ENCODE measurements around the gene EXOSC3. TPM values are rescaled to one million over a fixed set of nuclear protein-coding genes. Genes with fewer than 3 reads are reported as not detected.
"Not testable (repeated sequence)": the region's sequence is repeated elsewhere in the genome, so short reads cannot be mapped to it uniquely, and the experiment has no call there.

Gene EXOSC3
- total RNA-seq, 1 experiment from 2014 or later = 20.1 TPM

DNA sequence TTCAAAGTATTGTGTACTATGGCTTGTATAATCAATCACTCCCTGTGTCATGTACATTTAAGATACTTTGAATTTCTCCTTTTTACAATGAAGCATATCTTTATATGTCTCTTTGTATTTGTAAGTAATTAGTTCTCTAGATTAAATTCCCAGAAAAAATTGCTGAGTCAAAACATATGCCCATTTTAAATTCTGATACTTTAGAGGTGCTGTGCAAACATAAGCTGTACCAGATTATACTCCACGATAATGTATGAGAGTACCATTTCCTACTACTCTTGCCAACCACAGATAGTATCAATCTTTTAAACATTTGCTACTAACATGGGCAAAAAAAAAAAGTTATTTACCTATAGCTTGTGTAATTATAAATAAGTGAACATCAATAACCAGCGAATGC lies 34.0 kb upstream of the EXOSC3 start:
- Mint-ChIP-seq H3K4me1 (ENCODE audit: low read depth, unreplicated experiment) (no peaks in the 10 kb centered on the region), H3K36me3 (ENCODE audit: insufficient read depth, unreplicated experiment) (no peaks in the 10 kb centered on the region), H3K27me3 (ENCODE audit: unreplicated experiment) (no peaks in the 10 kb centered on the region), H3K27ac (ENCODE audit: unreplicated experiment) (no peak overlapping the region), H3K9me3 (ENCODE audit: low read depth, unreplicated experiment) (no peaks in the 10 kb centered on the region), H3K4me3 (ENCODE audit: low read depth, unreplicated experiment) (no peak overlapping the region)
- TF ChIP-seq, protein P1, sequence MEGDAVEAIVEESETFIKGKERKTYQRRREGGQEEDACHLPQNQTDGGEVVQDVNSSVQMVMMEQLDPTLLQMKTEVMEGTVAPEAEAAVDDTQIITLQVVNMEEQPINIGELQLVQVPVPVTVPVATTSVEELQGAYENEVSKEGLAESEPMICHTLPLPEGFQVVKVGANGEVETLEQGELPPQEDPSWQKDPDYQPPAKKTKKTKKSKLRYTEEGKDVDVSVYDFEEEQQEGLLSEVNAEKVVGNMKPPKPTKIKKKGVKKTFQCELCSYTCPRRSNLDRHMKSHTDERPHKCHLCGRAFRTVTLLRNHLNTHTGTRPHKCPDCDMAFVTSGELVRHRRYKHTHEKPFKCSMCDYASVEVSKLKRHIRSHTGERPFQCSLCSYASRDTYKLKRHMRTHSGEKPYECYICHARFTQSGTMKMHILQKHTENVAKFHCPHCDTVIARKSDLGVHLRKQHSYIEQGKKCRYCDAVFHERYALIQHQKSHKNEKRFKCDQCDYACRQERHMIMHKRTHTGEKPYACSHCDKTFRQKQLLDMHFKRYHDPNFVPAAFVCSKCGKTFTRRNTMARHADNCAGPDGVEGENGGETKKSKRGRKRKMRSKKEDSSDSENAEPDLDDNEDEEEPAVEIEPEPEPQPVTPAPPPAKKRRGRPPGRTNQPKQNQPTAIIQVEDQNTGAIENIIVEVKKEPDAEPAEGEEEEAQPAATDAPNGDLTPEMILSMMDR (IDR thresholded peaks at IDR 0.05; ENCODE audit: unreplicated experiment) = no peak
- DNase-seq = no peak
- BruUV-seq (replicated peaks) = no TSS peak
- CTCF ChIA-PET = no interaction called here
- intact Hi-C loops (cut with micrococcal nuclease; ENCODE audit: unreplicated experiment) = no loop called here

DNA sequence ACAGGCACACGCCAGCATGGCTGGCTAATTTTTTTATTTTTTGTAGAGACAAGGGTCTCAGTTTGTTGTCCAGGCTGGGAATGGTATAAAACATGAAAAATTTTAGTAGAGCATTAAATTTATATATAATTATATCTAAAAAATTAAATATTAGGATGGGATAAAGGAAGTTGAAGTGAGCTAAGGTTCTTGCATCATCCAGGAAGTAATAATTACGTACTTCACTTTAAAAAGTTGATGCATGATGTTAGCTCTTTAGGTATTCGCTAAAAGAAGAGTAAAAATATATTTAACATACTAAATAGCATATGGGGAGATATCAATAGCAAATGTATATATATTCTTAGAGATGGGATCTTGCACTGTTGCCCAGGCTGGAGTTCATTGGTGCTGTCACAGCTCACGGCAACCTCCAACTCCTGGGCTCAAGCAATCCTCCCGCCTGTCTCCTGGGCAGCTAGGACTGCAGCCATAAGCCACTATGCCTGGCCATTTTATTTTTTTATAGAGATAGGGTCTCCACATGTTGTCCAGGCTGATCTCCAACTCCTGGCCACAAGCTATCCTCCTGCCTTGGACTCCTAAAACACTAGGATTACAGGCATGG lies 28.0 kb upstream of the EXOSC3 start:
- BruUV-seq (replicated peaks) = no TSS peak
- CTCF ChIA-PET = no interaction called here
- H3K27ac Mint-ChIP-seq (ENCODE audit: unreplicated experiment) = no peak overlapping the region

DNA sequence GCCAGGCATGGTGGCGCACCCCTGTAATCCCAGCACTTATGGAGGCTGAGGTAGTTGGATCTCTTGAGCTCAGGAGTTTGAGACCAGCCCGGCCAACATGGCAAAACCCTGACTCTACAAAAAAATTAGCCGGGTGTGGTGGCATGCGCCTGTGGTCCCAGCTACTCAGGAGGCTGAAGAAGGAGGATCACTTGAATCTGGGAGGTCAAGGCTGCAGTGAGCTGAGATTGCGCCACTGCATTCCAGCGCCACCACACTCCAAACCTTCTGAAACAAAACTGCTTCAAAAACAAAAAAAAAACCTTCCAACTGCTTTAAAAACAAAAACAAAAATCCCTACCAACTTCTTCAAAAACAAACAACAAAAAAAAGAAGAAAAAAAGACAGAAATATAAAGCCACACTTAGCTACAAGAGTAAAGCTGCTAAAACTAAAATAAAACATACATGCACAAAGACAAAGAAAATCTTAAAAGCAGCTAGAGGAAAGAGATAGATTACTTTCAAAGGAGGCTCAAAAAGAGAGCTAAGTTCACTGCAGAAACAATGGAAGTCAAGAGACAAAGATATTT lies 27.1 kb upstream of the EXOSC3 start:
- H3K27ac Mint-ChIP-seq (ENCODE audit: unreplicated experiment) = no peak overlapping the region
- TF ChIP-seq, protein P1 (IDR thresholded peaks at IDR 0.05; ENCODE audit: unreplicated experiment) = no peak
- intact Hi-C loops (cut with micrococcal nuclease; ENCODE audit: unreplicated experiment) = no loop called here
- H3K36me3 Mint-ChIP-seq (ENCODE audit: insufficient read depth, unreplicated experiment) = no peaks in the 10 kb centered on the region
- no peaks in the 10 kb centered on the region for H3K4me1 Mint-ChIP-seq (ENCODE audit: low read depth, unreplicated experiment)
- no peak for DNase-seq
- BruUV-seq (replicated peaks) = no TSS peak
- CTCF ChIA-PET = no interaction called here
- no peak overlapping the region for H3K4me3 Mint-ChIP-seq (ENCODE audit: low read depth, unreplicated experiment)
- no peaks in the 10 kb centered on the region for H3K27me3 Mint-ChIP-seq (ENCODE audit: unreplicated experiment)
- no peaks in the 10 kb centered on the region for H3K9me3 Mint-ChIP-seq (ENCODE audit: low read depth, unreplicated experiment)

More for the DNA sequence above, 28.0 kb upstream of the EXOSC3 start:
- no peaks in the 10 kb centered on the region for H3K4me1 Mint-ChIP-seq (ENCODE audit: low read depth, unreplicated experiment)
- TF ChIP-seq, protein P1 (IDR thresholded peaks at IDR 0.05; ENCODE audit: unreplicated experiment) = no peak
- no peaks in the 10 kb centered on the region for H3K36me3 Mint-ChIP-seq (ENCODE audit: insufficient read depth, unreplicated experiment)
- no peak for DNase-seq
- H3K27me3 Mint-ChIP-seq (ENCODE audit: unreplicated experiment) = no peaks in the 10 kb centered on the region
- no peak overlapping the region for H3K4me3 Mint-ChIP-seq (ENCODE audit: low read depth, unreplicated experiment)
- intact Hi-C loops (cut with micrococcal nuclease; ENCODE audit: unreplicated experiment) = no loop called here
- H3K9me3 Mint-ChIP-seq (ENCODE audit: low read depth, unreplicated experiment) = no peaks in the 10 kb centered on the region

DNA sequence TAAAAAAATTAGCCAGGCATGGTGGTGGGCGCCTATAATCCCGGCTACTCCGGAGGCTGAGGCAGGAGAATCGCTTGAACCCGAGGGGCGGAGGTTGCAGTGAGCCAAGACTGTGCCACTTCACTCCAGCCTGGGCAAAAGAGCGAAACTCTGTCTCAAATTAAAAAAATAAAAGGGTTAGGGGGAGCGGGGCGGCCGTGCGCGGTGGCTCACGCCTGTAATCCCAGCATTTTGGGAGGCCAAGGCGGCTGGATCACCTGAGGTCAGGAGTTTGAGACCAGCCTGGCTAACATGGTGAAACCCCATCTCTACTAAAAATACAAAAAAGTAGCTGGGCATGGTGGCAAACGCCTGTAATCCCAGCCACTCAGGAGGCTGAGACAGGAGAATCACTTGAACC lies 24.8 kb upstream of the EXOSC3 start:
- H3K27me3 Mint-ChIP-seq (ENCODE audit: unreplicated experiment); DNase-seq; H3K9me3 Mint-ChIP-seq (ENCODE audit: low read depth, unreplicated experiment); H3K36me3 Mint-ChIP-seq (ENCODE audit: insufficient read depth, unreplicated experiment); BruUV-seq (replicated peaks); H3K4me1 Mint-ChIP-seq (ENCODE audit: low read depth, unreplicated experiment); intact Hi-C loops (cut with micrococcal nuclease; ENCODE audit: unreplicated experiment); H3K4me3 Mint-ChIP-seq (ENCODE audit: low read depth, unreplicated experiment); H3K27ac Mint-ChIP-seq (ENCODE audit: unreplicated experiment); CTCF ChIA-PET: not testable (repeated sequence)

DNA sequence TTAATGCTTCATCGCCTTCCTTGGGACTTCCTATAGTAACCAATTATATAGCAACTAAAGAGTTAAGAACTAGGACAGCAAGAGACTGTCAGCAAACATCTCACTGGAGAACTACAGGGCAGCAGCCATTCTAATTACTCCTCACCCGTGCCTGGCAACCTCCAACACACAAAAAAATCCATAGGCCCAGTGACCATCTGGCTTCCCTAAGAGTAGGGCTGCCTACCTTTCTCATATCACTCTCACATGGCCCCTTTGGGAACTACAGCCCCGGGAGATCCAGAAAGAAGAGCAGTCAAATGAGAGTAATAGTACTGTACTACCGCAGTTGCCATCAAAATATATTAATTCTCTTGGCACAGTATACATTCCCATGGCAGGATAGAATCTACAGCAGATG lies 21.4 kb upstream of the EXOSC3 start:
- no peak for DNase-seq
- Mint-ChIP-seq H3K4me3 (ENCODE audit: low read depth, unreplicated experiment) (no peak overlapping the region), H3K36me3 (ENCODE audit: insufficient read depth, unreplicated experiment) (no peaks in the 10 kb centered on the region), H3K4me1 (ENCODE audit: low read depth, unreplicated experiment) (peaks cover 7% of the 10 kb centered on the region), H3K9me3 (ENCODE audit: low read depth, unreplicated experiment) (no peaks in the 10 kb centered on the region), H3K27ac (ENCODE audit: unreplicated experiment) (no peak overlapping the region), H3K27me3 (ENCODE audit: unreplicated experiment) (no peaks in the 10 kb centered on the region)
- BruUV-seq (replicated peaks) = no TSS peak
- intact Hi-C loops (cut with micrococcal nuclease; ENCODE audit: unreplicated experiment) = no loop called here
- TF ChIP-seq, protein P1 (IDR thresholded peaks at IDR 0.05; ENCODE audit: unreplicated experiment) = no peak
- CTCF ChIA-PET = no interaction called here

All from Calu3 (cell line).